ENCODE results near the gene COP1.

COP1 gene

DNA sequence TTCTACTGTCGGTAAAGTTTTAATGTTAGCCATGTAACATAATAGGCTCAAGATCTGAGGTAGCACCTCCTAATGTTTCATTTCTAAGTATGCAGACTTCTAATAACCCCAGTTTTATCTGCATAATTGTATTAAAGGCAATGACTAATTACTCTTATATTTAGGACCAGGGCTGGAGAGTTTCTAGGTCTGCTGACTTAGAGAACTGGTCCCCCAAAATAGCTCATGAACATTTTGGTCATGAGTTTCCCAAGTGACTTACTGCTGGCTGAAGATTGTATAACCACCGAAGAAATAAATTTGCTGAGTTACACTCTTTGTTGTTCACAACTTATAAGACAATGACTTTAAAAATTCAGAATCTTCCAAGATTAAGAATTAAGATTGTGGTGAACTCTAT, 265.9 kb downstream of the COP1 start:
- DNase-seq, result no peak

DNA sequence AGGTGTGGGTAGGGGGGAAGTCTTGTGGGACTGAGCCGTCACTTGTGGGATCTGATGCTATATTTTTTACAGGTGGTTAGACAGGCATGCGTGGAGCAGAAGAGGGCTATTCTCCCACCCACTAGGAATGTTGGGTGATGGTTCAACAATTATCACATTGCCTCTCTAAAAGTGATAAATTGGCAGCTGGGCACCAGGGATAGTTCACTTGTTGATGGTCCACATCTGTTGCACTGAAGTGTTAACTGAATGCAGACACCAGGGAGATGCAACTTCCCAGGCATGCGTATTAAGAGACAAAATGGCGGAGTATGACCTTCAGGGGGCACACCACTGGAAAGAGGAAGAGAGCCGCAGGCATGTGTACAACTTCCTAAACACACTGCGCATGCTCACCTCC, 270.4 kb downstream of the COP1 start:
- DNase-seq, result no peak

DNA sequence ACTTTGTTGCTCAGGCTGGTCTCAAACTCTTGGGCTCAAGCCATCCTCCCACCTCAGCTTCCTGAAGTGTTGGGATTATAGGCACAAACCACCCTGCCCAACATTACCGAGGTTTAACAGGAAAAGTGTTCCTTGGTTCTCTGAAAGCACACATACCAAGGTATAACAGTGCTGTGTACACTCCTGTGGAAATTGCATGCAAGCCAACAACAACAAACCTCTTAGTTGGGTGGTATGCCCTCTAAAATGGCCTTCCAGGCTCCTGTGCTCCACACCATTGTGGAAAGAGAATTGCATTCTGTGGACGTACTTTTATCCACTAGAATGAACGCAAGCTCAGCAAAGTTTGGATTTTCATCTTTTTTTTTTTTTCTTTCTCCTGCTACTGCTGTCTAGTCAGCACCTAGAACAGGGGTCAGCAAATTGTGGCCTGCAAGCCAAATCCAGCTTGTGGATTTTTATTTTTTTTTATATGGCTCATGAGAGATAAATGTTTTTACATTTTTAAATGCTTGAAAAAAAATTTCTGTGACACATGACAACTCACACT, 271.4 kb downstream of the COP1 start:
- no peak for DNase-seq

DNA sequence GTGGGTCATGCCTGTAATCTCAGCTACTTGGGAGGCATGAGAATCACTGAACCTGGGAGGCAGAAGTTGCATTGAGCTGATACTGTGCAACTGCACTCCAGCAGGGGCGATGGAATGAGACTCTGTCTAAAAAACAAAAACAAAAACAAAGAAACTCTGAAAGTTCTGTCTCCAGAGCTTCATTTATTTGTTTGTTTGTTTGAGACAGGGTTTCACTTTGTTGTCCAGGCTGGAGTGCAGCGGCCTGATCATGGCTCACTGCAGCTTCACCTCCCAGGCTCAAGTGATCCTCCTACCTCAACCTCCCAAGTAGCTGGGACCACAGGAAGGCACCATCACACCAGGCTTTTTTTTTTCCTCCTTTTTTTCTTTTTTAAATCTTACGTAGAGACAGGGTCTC, 271.9 kb downstream of the COP1 start:
- DNase-seq, result no peak

DNA sequence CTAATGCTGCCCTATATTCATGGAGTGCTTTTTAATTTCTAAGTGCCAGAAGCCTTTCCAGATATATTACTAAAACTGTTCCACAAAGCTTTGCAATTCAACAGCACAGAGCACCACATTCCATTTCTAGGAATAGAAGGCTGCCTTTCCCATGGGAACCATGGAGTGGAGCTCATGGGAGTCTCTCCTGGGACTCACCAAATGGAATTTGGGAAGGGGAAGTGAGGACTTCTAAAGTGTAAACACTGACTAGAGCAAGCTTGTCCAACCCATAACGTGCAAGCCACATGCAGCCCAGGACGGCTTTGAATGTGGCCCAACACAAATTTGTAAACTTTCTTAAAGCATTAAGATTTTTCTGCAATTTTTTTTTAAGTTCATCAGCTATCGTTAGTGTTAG, 273.3 kb downstream of the COP1 start:
- DNase-seq, result no peak

DNA sequence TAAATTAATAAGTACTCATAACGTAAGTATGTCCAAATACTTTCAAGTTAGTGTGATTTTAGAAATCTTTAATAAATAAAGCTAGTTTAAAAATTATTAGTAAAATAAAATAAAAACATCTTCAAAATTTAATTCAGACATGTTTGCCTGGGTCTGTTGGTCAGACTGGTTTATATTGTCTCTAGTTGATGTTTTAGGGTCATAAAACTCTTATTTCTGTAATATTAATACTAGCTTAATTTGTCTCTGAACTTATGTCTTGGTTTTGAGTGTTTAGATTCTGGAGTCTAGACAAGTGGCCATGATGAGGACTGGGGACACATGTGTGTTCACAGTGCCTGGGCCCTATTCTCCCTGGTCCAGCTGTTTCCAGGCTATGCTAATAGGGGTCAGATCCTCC, 279.1 kb downstream of the COP1 start:
- no peak for DNase-seq

DNA sequence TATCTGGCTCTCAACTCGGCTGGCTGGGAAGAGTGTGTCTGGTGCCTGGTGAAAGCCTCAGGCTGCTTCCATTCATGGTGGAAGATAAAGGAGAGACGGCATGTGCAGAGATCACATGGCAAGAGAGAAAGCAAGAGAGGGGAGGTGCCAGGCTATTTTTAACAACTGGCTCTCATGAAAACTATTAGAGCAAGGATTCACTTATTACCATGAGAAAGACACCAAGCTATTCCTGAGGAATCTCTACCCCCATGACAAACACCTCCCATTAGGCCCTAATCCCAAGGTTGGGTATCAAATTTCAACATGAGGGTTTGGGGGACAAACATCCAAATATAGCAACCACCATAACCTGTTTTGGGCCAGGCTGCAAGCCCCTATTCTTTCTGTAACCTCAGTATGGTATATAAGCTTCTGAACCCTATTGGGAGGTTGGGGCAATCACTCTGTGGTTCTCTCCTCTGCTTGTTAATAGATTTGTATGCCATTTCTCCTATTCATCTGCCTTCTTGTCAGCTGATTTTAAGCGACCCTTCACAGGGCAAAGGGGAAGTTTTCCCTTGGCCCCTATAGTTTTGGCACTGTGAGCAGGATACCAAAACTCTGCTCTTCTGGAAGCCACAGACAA, 284.7 kb downstream of the COP1 start:
- no peak for DNase-seq

DNA sequence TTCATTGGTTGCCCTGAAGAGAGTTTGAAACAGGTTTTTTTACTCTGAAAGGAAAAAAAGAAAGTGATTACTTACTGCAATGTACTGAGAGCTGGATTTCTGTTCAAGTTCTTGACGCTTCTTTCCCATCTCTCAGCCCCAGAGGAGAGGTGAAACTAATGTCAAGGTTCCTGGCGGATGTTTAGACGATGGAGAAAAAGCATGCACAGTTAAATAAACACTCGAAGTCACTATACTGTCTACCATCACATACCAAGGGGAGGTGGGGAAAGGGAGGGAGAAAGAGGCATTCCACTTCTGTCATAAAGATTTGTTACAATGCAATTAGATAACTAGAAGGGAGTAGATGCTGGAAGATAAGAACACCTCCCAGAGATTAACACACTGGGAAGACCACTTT, 286.7 kb downstream of the COP1 start:
- DNase-seq, result no peak

DNA sequence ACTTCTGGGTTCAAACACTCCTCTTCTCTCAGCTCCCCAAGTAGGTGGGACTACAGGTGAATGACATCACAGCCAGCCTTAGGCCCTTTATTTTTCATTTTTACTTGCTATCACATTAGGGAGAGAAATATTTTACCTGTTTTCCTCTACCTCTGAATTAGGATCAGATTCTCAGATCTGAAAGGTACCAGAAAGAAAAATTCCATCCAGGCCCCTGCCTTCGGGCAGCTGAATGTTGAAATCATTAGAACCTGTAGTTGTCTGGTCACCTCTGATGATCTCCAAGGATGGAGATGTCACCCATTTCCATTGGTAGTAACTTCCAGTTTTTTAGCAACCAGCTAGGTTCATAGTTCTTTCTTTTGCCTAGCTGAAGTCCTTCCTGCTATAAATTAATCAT, 288.1 kb downstream of the COP1 start:
- no peak for DNase-seq

DNA sequence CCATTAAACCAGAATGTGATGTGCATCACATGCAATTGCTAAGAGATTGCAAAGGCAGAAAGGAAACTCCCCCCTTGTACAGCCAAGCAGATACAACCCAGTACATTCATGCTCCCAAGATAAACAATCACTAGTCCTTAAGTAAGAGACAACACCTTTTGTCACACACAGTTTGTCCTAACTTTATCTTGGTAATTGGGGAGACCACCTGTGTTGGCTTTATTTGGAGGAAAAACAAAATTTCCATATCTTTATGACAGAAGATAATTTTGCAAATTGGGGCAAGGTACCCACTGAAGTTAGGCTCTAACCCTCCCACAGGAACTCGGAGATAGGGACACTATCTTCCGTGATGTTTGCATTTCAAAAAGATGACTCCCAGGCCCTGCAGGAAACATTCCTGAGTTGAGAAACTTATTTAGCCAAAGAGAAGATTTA, 288.7 kb downstream of the COP1 start:
- DNase-seq, result no peak

DNA sequence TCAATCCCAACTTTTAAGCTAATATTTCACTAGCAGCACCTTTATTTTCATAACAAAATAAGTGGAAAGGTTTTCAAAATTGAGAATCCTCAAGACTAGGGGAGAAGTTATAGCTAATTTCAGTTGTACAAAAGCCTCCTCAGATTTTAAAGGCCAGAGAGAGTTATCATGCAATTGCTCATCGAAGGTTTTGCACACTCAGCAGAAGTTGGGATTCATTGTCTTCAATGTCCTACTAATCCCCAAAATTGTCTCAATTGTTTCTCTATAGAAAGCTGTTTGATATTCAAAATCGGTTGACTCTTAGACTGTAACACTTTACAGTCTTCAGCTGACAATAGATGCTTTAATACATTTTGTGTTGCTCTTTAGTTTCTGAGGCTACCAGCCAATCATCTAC, 293.0 kb downstream of the COP1 start:
- DNase-seq, result no peak

DNA sequence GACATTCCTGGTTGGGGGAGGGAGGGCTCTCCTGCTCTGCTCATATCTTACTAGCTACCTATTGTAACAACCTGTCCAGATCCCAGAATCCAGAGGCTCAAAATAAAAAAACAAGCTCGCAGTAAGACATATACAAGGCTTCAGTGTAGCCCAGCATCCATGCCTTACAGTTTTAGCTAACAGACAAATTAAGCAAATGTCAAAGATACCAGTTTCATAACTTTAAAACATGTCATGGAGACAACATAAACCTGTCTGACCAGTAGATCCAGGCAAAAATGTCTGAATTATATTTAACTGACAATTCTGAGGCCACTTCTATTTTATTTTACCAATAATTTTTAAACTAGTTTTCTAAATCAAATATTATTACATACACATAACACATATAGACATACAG, 295.9 kb downstream of the COP1 start:
- no peak for DNase-seq

DNA sequence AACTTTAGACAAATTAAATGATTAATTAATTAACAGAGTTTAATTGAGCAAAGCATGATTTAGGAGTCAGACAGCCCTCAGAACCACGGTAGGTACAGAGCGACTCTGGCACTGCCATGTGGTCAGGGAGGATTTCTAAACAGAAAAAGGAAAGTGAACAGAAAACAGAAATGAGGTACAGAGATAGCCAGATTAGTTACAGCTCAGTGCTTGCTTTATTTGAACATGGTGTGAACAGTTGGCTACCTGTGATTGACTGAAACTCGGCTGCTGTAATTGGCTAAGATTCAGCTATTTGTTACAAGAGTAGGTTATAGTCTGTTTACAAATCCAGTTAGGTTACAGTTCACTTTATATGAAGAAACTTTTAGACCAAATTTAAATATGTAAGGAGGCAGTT, 300.7 kb downstream of the COP1 start:
- no peak for DNase-seq

DNA sequence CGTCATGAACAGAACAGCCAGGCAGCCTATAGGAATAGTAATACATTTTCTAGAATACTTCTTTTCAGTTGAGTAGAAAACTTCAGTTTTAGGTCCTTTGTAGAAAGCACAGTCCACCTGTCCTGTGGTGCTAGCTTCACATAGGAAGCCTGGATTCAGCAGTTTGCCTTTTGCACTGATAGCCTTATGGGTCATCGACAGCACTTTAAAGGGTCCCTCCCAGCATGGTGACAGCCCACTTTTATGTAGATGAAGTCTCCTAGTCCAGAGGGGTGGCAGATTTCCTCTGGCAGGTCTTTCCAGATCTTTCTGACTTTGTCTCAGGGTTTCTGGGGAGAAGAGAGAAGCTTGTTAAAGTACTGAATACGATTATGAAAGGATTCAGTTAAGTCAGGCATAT, 302.3 kb downstream of the COP1 start:
- DNase-seq, result no peak

DNA sequence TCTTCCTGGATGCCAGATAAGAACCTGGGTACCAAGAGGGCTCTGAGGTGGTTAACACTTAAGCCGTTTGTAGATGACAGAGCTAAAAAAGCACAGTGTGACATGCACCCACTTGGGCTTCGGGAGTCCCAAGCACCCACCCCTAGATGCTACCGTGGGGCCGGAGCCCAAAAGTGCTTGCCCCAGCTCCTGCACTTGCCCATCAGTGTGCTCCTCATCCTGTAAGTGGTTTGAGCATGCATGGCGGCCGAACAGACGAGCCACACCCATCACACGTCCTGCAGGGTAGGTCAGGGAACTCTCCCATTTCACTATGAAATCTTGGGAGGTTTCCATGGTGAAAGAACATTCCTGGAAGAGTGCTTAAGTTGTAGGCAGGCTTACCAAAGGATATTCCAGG, 304.8 kb downstream of the COP1 start:
- DNase-seq, result no peak

DNA sequence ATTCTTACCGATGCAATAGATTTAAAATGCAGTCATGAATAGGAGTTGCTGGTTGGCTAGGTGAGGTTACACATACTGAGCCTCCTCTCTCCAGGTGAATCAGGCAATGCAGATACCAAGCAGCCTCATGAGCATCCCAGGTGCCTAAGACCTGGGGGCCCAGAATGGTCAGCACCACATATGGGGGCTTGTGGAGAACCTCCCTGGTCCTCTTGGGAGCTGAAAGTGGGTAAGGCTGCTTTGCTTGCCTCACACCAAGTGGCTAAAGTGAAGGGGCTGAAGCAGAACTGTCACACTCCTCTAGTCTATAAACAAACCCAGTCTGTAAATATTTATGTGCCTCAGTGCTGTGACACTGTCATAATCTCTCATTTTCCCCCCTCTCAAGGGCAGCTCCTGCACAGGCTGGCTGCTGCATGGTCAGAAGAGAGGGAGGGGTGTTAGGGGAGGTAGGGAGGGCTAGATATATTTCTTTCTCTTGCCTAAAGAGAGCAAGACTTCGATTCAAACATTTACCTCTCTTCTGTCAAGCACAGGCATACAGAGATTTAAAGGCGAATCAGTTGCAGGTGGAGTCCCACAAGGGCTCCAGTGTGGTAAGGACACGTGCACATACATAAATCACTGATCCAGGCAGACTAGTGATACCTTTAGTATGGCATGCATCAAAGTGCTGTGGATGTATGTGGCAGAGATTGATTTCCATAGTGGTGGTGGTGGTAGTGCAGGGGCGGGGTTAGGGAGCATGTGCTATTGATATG, 305.8 kb downstream of the COP1 start:
- no peak for DNase-seq

DNA sequence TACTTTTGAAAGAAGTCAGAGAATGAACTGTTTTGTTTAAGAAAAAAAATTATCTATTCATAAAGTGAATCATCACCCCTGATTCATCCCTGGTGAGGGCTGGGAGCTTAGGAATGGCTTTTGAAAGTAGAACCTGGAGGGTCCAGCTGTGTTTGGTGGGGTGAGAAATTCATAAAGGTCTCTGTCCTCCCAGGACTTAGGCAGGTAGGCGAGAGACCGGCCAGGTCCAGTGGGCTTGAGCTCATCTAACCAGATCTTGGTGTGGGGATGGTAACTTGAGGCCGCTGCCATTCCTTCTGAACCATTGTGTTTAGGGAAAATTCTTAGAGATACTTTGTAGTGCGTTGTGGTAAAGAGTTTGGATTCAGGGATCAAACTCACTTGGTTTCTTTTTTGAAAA, 306.9 kb downstream of the COP1 start:
- DNase-seq, result no peak

DNA sequence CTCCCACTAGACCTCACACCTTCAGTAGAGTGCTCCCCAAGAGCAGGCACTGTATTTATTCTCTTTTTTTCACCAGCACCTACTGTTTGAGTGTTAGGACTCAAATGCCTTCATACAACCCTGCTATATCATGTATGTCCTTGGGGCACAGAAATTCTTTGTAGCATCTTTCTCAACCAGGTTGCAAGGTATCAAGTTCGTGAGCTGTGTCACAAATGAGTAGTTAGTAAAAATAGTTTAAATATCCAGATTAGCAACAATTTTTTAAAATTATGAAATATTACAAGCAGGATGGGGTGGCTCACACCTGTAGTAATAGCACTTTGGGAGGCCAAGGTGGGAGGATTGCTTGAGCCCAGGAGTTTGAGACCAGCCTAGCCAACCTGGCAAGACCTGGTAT, 311.1 kb downstream of the COP1 start:
- DNase-seq, result no peak

Measured in CD4-positive, alpha-beta T cell treated with Interleukin-17A for 4 hours (primary cell).